GM19238 (cell line): ENCODE data around the gene ZNF581.

Experiments used
- DNase-seq: peaks from one replicate; pipeline ENCODE4 v3.0.0; 2011; ENCODE audit warnings: low spot score; ENCODE audit not compliant: insufficient read length

The ZNF581 gene

GRCh38 chr19:55643003-55643886, at the start of gene ZNF581:
ZNF581 (plus strand) TSS chr19:55643649; CDS start chr19:55644572, 923 bp downstream.
- DNase-seq, result peak; percentile 84

GRCh38 chr19:55594996-55595545, 48.4 kb upstream of the ZNF581 start:
- DNase-seq, result no peak

GRCh38 chr19:55596304-55596703, 47.1 kb upstream of the ZNF581 start:
- no peak for DNase-seq

- no peak for DNase-seq
Measured at GRCh38 chr19:55597501-55597921, 45.9 kb upstream of the ZNF581 start.

GRCh38 chr19:55598034-55598433, 45.4 kb upstream of the ZNF581 start:
- no peak for DNase-seq

- DNase-seq, result peak; percentile 77
Measured at GRCh38 chr19:55598719-55599467, 44.6 kb upstream of the ZNF581 start.

- DNase-seq, result peak; percentile 88
Measured at GRCh38 chr19:55599468-55599841, 44.0 kb upstream of the ZNF581 start, which contains the start of gene FIZ1. FIZ1 (minus strand) TSS chr19:55599517; CDS start chr19:55597865, 1,652 bp downstream.

- DNase-seq, result peak; percentile 85
Measured at GRCh38 chr19:55599842-55600661, 43.4 kb upstream of the ZNF581 start, which contains the start of gene ZNF524. ZNF524 (plus strand) TSS chr19:55600288; CDS start chr19:55602113, 1,825 bp downstream.

- no peak for DNase-seq
Measured at GRCh38 chr19:55600662-55601028, 42.8 kb upstream of the ZNF581 start.

- DNase-seq, result no peak
Measured at GRCh38 chr19:55601084-55601483, 42.4 kb upstream of the ZNF581 start.

- DNase-seq, result no peak
Measured at GRCh38 chr19:55602104-55603001, 41.1 kb upstream of the ZNF581 start.

GRCh38 chr19:55603115-55603514, 40.3 kb upstream of the ZNF581 start:
- no peak for DNase-seq

GRCh38 chr19:55603581-55604292, 39.7 kb upstream of the ZNF581 start:
- DNase-seq, result no peak

- peak; percentile 96 for DNase-seq
Measured at GRCh38 chr19:55605207-55605636, 38.2 kb upstream of the ZNF581 start.

GRCh38 chr19:55605637-55606470, 37.6 kb upstream of the ZNF581 start, which contains the start of gene ZNF865:
ZNF865 (plus strand) TSS chr19:55605647; CDS start chr19:55613619, 7,972 bp downstream.
- peak; percentile 74 for DNase-seq

- DNase-seq, result no peak
Measured at GRCh38 chr19:55606471-55606787, 37.0 kb upstream of the ZNF581 start.

- no peak for DNase-seq
Measured at GRCh38 chr19:55606817-55607216, 36.6 kb upstream of the ZNF581 start.

- no peak for DNase-seq
Measured at GRCh38 chr19:55609326-55609725, 34.1 kb upstream of the ZNF581 start.
